Kidney (tissue), 14 donors: ENCODE measurements around the gene RGS7BP. TPM values are rescaled to one million over a fixed set of nuclear protein-coding genes. Genes with fewer than 3 reads are reported as not detected.

Experiments
- DNase-seq, 5 donors: peaks; one replicate each; pipeline ENCODE4 v3.0.0-alpha.2; 2013 to 2020
- FAIRE-seq: peaks from 2 replicates; lab custom pipeline; 2012; peaks lifted over from hg19 to GRCh38; lab: Jason Lieb, UNC
- H3K27ac ChIP-seq, 2 donors: one replicate each; pipeline ENCODE4 v1.7.0; 2013; ENCODE audit warnings: low read depth in 2 of 2, low read length in 2 of 2, inconsistent platforms in 1 of 2
- H3K27me3 ChIP-seq: one replicate; pipeline ENCODE4 v1.7.1; 2013; ENCODE audit warnings: low read length, inconsistent platforms; ENCODE audit not compliant: control insufficient read depth, insufficient read depth
- H3K36me3 ChIP-seq, 3 donors: one replicate each; pipeline versions ENCODE4 v1.7.0 to v1.7.1; 2013; ENCODE audit warnings: low read length in 3 of 3, control low read depth in 1 of 3, inconsistent platforms in 1 of 3; ENCODE audit not compliant: insufficient read depth in 3 of 3, control insufficient read depth in 2 of 3
- H3K4me1 ChIP-seq, 3 donors: one replicate each; pipeline versions ENCODE4 v1.7.0 to v1.7.1; 2013; ENCODE audit warnings: low read length in 3 of 3, inconsistent platforms in 1 of 3, low read depth in 1 of 3; ENCODE audit not compliant: control insufficient read depth in 2 of 3, insufficient read depth in 2 of 3
- H3K4me3 ChIP-seq, 3 donors: one replicate each; pipeline versions ENCODE4 v1.7.0 to v1.8.1; 2013; ENCODE audit warnings: low read length in 3 of 3, control low read depth in 1 of 3, inconsistent platforms in 1 of 3
- H3K9ac ChIP-seq, 3 donors: one replicate each; pipeline versions ENCODE4 v1.7.0 to v1.7.1; 2013; ENCODE audit warnings: low read length in 3 of 3, control low read depth in 1 of 3, inconsistent platforms in 1 of 3
- H3K9me3 ChIP-seq, 3 donors: one replicate each; pipeline versions ENCODE4 v1.7.0 to v1.7.1; 2013; ENCODE audit warnings: low read length in 3 of 3, control low read depth in 1 of 3, inconsistent platforms in 1 of 3; ENCODE audit not compliant: control insufficient read depth in 2 of 3, insufficient read depth in 1 of 3
- intact Hi-C: fragments of 100-400 bp; cut with DNase I; formaldehyde crosslinking; loops from one replicate; pipeline ENCODE4 v1.11.1; 2022
- polyA plus RNA-seq: library from polyadenylated mRNA; stranded (reverse); fragments of 350-450 nt; fragmentation: Illumina TruSeq; extraction: RNeasy Lipid Tissue Mini Kit (QIAGEN cat#74804); gene quantifications from one replicate; pipeline ENCODE4 v1.2.3, GENCODE V29; 2014; ENCODE audit warnings: low read depth, low replicate concordance; ENCODE audit not compliant: insufficient read depth
- total RNA-seq: library from RNA; stranded (reverse); fragmentation: NEBNext Ultra II Directional; extraction: Animal tissue kit (Norgen Biotek cat#: 25700); gene quantifications from one replicate; pipeline ENCODE4 v1.2.1, GENCODE V29; 2021
- TF ChIP-seq, protein P1 (sequence below): IDR thresholded peaks from 3 replicates; pipeline ENCODE4 v1.5.1; 2012; ENCODE audit warnings: mild to moderate bottlenecking, moderate library complexity, borderline replicate concordance; ENCODE audit not compliant: insufficient read depth; ENCODE audit errors: extremely low read depth
- donor health status: control.
- donor health status: control.
- donor health status: control.
- donor health status: control.
- donor health status: control.
- donor health status: DM: yes; HTN: yes; CAD: no.
- donor health status: Normal renal cell carcinoma (clear cell type).

Gene RGS7BP
- total and polyA plus RNA-seq, 2 donors from 2014 or later = 0.39 to 10.7 TPM

DNA sequence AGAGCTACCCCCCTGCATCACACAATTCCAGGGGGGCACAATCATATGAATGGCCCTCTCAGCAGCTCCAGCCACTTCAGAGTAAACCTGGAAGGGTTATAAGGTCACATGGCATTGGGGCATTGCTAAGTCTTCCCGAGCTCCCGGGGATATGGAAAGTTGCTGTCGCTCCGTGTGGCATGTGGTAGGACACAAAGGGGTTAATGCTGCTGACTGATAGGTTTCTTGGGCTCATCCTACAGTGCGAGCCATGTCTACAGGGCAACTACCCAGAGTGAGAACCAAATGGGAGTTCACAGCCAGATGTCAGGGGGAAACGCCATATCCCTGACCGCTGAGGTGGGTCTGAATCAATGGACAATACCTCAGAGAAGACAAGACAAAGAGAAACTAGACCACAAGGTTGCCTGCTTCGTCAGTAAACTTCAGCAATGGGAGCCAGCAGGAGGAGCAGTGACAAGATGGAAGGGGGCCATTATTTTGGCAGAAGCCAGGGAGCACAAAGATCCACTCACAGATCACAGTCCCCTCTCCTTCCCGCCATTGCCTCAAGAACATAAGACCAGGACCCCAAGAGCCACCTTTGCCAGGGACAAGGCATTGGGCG, 132.1 kb downstream of the RGS7BP start:
- FAIRE-seq = no peak
- H3K4me3 ChIP-seq = no peak overlapping the region

DNA sequence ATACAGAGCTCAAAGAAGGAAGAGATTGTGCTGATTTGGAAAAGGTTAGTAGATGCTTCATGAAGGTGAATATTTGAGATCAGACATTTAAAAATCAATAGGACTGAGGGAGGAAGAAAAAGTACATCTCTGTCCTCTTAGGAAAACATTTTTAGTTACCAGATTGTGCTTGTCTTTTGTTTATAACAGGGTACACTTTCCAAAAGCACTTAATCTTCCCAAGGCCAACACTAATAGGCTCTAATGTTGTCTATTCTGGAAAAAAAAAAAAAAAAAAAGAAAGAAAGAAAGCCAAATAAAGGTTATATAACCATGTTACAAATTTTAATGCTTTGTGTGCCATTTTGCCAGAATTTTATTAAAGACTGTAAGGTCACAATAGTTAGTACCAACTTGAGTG, 139.0 kb downstream of the RGS7BP start:
- H3K36me3 ChIP-seq = no peaks in the 10 kb centered on the region
- TF ChIP-seq, protein P1, sequence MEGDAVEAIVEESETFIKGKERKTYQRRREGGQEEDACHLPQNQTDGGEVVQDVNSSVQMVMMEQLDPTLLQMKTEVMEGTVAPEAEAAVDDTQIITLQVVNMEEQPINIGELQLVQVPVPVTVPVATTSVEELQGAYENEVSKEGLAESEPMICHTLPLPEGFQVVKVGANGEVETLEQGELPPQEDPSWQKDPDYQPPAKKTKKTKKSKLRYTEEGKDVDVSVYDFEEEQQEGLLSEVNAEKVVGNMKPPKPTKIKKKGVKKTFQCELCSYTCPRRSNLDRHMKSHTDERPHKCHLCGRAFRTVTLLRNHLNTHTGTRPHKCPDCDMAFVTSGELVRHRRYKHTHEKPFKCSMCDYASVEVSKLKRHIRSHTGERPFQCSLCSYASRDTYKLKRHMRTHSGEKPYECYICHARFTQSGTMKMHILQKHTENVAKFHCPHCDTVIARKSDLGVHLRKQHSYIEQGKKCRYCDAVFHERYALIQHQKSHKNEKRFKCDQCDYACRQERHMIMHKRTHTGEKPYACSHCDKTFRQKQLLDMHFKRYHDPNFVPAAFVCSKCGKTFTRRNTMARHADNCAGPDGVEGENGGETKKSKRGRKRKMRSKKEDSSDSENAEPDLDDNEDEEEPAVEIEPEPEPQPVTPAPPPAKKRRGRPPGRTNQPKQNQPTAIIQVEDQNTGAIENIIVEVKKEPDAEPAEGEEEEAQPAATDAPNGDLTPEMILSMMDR = no peak
- H3K9ac ChIP-seq = no peak overlapping the region
- H3K4me3 ChIP-seq = no peak overlapping the region
- H3K9me3 ChIP-seq = no peaks in the 10 kb centered on the region
- intact Hi-C loops = no loop called here
- FAIRE-seq (no peak), DNase-seq (no peak)
- no peak overlapping the region for H3K27ac ChIP-seq
- H3K27me3 ChIP-seq = no peaks in the 10 kb centered on the region
- no peaks in the 10 kb centered on the region for H3K4me1 ChIP-seq

More for the DNA sequence above, 132.1 kb downstream of the RGS7BP start:
- no peaks in the 10 kb centered on the region for H3K36me3 ChIP-seq
- no peak overlapping the region for H3K27ac ChIP-seq
- H3K27me3 ChIP-seq = no peaks in the 10 kb centered on the region
- TF ChIP-seq, protein P1 = no peak
- H3K4me1 ChIP-seq = peaks cover 0 to 2% (median 0%) of the 10 kb centered on the region in 3 donors
- intact Hi-C loops = loop anchor here (5.0 kb wide), 1 partner anchor 144 kb away; no protein-coding TSS in a partner anchor
- no peak for DNase-seq
- H3K9ac ChIP-seq = no peak overlapping the region
- H3K9me3 ChIP-seq = no peaks in the 10 kb centered on the region

DNA sequence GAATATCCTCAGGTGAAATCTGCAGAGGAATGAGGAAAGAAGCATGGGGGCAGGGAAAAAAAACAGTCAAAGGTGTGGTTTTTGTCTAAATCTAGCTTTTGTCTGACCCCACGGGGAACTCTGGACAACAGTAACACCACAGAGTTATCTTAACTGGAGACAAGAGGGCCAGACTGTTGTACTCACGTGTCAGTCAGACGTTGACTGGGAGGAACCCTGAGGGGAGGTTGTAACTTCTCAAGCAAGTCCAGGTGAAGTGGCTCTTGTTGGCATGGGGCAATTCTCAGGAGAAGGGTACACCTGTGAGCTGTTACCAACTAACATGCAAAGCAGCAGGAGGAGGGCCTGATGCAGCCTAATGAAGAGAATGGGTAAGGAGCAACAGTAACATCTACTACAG, 140.4 kb downstream of the RGS7BP start:
- intact Hi-C loops = no loop called here
- Histone ChIP-seq H3K27ac (no peak overlapping the region), H3K4me1 (no peaks in the 10 kb centered on the region), H3K9me3 (no peaks in the 10 kb centered on the region), H3K4me3 (no peak overlapping the region), H3K27me3 (no peaks in the 10 kb centered on the region), H3K36me3 (no peaks in the 10 kb centered on the region), H3K9ac (no peak overlapping the region)
- no peak for DNase-seq
- no peak for FAIRE-seq
- TF ChIP-seq, protein P1 = no peak
